BE2C (cell line): ENCODE data around the gene SCAF4.

ENCODE experiments used
- DNase-seq: peaks from one replicate; pipeline ENCODE4 v3.0.0-alpha.2; 2020
- H3K27me3 ChIP-seq: fragments of 250-450 bp; sonication (Bioruptor Pico); 2 replicates; pipeline ENCODE4 v1.5.1; 2020; ENCODE audit warnings: mild to moderate bottlenecking
- H3K36me3 ChIP-seq: fragments of 250-450 bp; sonication (Bioruptor Pico); 2 replicates; pipeline ENCODE4 v1.5.1; 2020; ENCODE audit warnings: mild to moderate bottlenecking
- H3K4me1 ChIP-seq: fragments of 250-450 bp; sonication (Bioruptor Pico); 2 replicates; pipeline ENCODE4 v1.5.1; 2020
- H3K4me3 ChIP-seq: 2 replicates; pipeline ENCODE4 v1.5.1; 2011; ENCODE audit warnings: low read depth, low read length
- H3K9me3 ChIP-seq: fragments of 250-450 bp; sonication (Bioruptor Pico); 2 replicates; pipeline ENCODE4 v1.5.1; 2020
- CTCF ChIP-seq: IDR thresholded peaks from 2 replicates; pipeline ENCODE4 v1.5.1; 2012; ENCODE audit warnings: mild to moderate bottlenecking, low read depth, low read length

Gene SCAF4

GRCh38 chr21:31677047-31677446 is 54.9 kb downstream of the SCAF4 start:
- no peak for TF ChIP-seq CTCF
- Histone ChIP-seq H3K27me3 (no peaks in the 10 kb centered on the region), H3K36me3 (peaks cover 24% of the 10 kb centered on the region), H3K4me3 (no peak overlapping the region), H3K4me1 (no peaks in the 10 kb centered on the region), H3K9me3 (no peaks in the 10 kb centered on the region)
- DNase-seq: no peak

- Histone ChIP-seq H3K4me1 (no peaks in the 10 kb centered on the region), H3K9me3 (no peaks in the 10 kb centered on the region), H3K4me3 (no peak overlapping the region), H3K27me3 (no peaks in the 10 kb centered on the region), H3K36me3 (peaks cover 24% of the 10 kb centered on the region)
- TF ChIP-seq CTCF: no peak
- DNase-seq: no peak
Measured at GRCh38 chr21:31675960-31676359, 56.0 kb downstream of the SCAF4 start.

GRCh38 chr21:31675318-31675717 is 56.6 kb downstream of the SCAF4 start:
- Histone ChIP-seq H3K36me3 (peaks cover 21% of the 10 kb centered on the region), H3K9me3 (no peaks in the 10 kb centered on the region), H3K4me3 (no peak overlapping the region), H3K4me1 (no peaks in the 10 kb centered on the region), H3K27me3 (no peaks in the 10 kb centered on the region)
- no peak for DNase-seq
- no peak for TF ChIP-seq CTCF

- H3K4me1 ChIP-seq: no peaks in the 10 kb centered on the region
- no peak for TF ChIP-seq CTCF
- no peaks in the 10 kb centered on the region for H3K27me3 ChIP-seq
- H3K4me3 ChIP-seq: no peak overlapping the region
- no peak for DNase-seq
- H3K36me3 ChIP-seq: peaks cover 35% of the 10 kb centered on the region
- H3K9me3 ChIP-seq: no peaks in the 10 kb centered on the region
Measured at GRCh38 chr21:31673321-31673912, 58.5 kb downstream of the SCAF4 start.

GRCh38 chr21:31671931-31672330 is 60.0 kb downstream of the SCAF4 start:
- Histone ChIP-seq H3K4me1 (no peaks in the 10 kb centered on the region), H3K9me3 (no peaks in the 10 kb centered on the region), H3K27me3 (no peaks in the 10 kb centered on the region), H3K36me3 (peaks cover 48% of the 10 kb centered on the region), H3K4me3 (no peak overlapping the region)
- no peak for DNase-seq
- no peak for TF ChIP-seq CTCF

GRCh38 chr21:31671146-31671716 is 60.7 kb downstream of the SCAF4 start:
- no peak for TF ChIP-seq CTCF
- Histone ChIP-seq H3K4me1 (no peaks in the 10 kb centered on the region), H3K4me3 (no peak overlapping the region), H3K27me3 (no peaks in the 10 kb centered on the region), H3K36me3 (peaks cover 55% of the 10 kb centered on the region), H3K9me3 (no peaks in the 10 kb centered on the region)
- DNase-seq: no peak
